Measurements from ENCODE around the gene MED16.
"Not testable (repeated sequence)": the region's sequence is repeated elsewhere in the genome, so short reads cannot be mapped to it uniquely, and the experiment has no call there.

The MED16 gene

GRCh38 chr19:852136-853013 is 40.6 kb downstream of the MED16 start, which contains the start of gene ELANE:
TSS of gene ELANE (plus strand) at chr19:852303. CDS start at chr19:852329, 26 bp downstream.
- H3K4me3 ChIP-seq (replicated peaks; ENCODE audit: low read depth, low read length): no peak within 1 kb of the TSS
- TF ChIP-seq, protein P1, sequence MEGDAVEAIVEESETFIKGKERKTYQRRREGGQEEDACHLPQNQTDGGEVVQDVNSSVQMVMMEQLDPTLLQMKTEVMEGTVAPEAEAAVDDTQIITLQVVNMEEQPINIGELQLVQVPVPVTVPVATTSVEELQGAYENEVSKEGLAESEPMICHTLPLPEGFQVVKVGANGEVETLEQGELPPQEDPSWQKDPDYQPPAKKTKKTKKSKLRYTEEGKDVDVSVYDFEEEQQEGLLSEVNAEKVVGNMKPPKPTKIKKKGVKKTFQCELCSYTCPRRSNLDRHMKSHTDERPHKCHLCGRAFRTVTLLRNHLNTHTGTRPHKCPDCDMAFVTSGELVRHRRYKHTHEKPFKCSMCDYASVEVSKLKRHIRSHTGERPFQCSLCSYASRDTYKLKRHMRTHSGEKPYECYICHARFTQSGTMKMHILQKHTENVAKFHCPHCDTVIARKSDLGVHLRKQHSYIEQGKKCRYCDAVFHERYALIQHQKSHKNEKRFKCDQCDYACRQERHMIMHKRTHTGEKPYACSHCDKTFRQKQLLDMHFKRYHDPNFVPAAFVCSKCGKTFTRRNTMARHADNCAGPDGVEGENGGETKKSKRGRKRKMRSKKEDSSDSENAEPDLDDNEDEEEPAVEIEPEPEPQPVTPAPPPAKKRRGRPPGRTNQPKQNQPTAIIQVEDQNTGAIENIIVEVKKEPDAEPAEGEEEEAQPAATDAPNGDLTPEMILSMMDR (IDR thresholded peaks at IDR 0.05; ENCODE audit: low read length, missing control alignments): no peak
- no peak for DNase-seq (ENCODE audit: low read depth)

DNA sequence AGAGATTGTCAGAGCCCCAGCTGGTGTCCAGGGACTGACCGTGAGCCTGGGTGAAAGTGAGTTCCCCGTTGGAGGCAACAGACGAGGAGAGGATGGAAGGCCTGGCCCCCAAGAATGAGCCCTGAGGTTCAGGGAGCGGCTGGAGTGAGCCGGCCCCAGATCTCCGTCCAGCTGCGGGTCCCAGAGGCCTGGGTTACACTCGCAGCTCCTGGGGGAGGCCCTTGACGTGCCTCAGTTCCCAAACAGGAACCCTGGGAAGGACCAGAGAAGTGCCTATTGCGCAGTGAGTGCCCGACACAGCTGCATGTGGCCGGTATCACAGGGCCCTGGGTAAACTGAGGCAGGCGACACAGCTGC is 42.0 kb downstream of the MED16 start:
- TF ChIP-seq, protein P1 (IDR thresholded peaks at IDR 0.05; ENCODE audit: low read length, missing control alignments): no peak
- DNase-seq (ENCODE audit: low read depth): no peak
- peak overlapping the region; percentile 22 for H3K4me3 ChIP-seq (replicated peaks; ENCODE audit: low read depth, low read length)

GRCh38 chr19:850221-850978 is 42.6 kb downstream of the MED16 start:
- TF ChIP-seq, protein P1 (IDR thresholded peaks at IDR 0.05; ENCODE audit: low read length, missing control alignments): no peak
- H3K4me3 ChIP-seq (replicated peaks; ENCODE audit: low read depth, low read length): peak overlapping the region; percentile 22
- DNase-seq (ENCODE audit: low read depth): peak; percentile 98

GRCh38 chr19:849195-849594 is 43.8 kb downstream of the MED16 start:
- not testable (repeated sequence) for H3K4me3 ChIP-seq (replicated peaks; ENCODE audit: low read depth, low read length); DNase-seq (ENCODE audit: low read depth)

DNA sequence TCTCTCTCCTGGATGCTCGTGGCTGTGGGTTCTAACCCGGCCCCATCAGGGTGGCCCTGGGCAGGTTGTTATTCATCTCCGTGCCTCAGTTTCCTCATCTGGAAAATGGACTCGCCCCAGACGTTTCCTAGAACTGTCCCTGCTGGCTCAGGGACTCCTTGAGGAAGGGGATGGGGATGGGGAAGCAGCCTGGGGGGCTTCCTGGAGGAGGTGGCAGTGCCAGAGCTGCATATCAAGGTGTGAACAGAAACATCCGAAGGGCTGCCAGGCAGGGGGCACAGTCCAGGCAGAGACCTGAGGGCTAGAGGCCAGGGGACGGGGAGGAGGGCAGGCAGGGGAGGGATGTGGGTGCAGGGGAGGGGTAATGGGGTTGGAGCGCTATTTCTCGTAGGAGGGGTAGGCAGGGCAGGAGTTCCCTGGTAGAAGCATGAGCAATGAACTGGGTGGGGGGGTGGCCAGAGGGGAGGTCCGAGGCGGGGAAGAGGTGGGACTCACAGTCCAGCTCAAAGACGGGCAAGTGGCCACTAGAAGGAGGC is 44.5 kb downstream of the MED16 start:
- DNase-seq (ENCODE audit: low read depth): no peak
- TF ChIP-seq, protein P1 (IDR thresholded peaks at IDR 0.05; ENCODE audit: low read length, missing control alignments): no peak
- H3K4me3 ChIP-seq (replicated peaks; ENCODE audit: low read depth, low read length): no peak overlapping the region

DNA sequence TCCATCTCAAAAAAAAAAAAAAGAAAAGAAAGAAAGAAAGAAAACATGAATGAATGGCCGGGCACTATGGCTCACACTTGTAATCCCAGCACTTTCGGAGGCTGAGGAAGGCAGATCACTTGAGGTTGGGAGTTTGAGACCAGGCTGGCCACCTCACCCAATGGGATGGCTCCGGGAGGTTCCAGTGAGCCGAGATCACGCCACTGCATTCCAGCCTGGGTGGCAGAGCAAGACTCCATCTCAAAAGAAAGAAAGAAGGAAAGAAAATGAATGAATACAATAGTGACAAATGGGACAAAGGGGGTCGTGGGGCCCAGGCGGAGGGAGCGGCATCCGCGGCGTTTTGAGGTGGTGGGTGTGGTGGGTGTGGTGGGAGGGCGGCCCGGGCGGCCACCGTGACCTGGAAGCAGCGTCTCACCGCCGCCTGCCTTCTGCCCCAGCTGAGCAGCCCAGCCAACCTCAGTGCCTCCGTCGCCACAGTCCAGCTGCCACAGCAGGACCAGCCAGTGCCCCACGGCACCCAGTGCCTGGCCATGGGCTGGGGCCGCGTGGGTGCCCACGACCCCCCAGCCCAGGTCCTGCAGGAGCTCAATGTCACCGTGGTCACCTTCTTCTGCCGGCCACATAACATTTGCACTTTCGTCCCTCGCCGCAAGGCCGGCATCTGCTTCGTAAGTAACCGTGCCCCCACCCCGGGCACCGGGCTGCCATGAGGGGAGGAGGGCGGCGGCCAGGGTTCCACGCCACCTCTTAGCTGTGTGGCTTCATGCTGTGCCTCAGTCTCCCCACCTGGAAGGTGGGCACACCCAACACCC is 47.1 kb downstream of the MED16 start:
- H3K4me3 ChIP-seq (replicated peaks; ENCODE audit: low read depth, low read length): no peak overlapping the region
- DNase-seq (ENCODE audit: low read depth): no peak
- TF ChIP-seq, protein P1 (IDR thresholded peaks at IDR 0.05; ENCODE audit: low read length, missing control alignments): no peak

Data from fibroblast of pulmonary artery (primary cell).